OCI-LY3 (cell line): ENCODE measurements around the gene TMEM270.

Source experiments
- CTCF ChIP-seq: fragments of 200-600, 300-600 bp; sonication (generic); IDR thresholded peaks from 2 replicates; pipeline ENCODE4 v1.5.1; 2014; ENCODE audit warnings: antibody characterized with exemption, low read length, low read depth
- EZH2phosphoT487 ChIP-seq: fragments of 200-600 bp; shearing (Covaris generic); IDR thresholded peaks from 2 replicates; pipeline ENCODE4 v1.6.1; 2018; ENCODE audit warnings: antibody characterized with exemption, mixed run types, low read depth

GRCh38 chr7:73871163-73872011 lies 10.4 kb downstream of the TMEM270 start:
- no peak for TF ChIP-seq CTCF
- TF ChIP-seq EZH2phosphoT487 = no peak
